GM12878 (cell line): ENCODE results near the gene DYSF. TPM values are rescaled to one million over a fixed set of nuclear protein-coding genes. Genes with fewer than 3 reads are reported as not detected.

Experiments
- ATAC-seq: fragments of 200-7000 bp; cut with Tn5 transposase; 3 replicates; pipeline ENCODE4 v1.9.1; 2020; ENCODE audit warnings: mild to moderate bottlenecking, moderate library complexity
- BruUV-seq: library from RNA; stranded (reverse); fragments of 400-500 nt; replicated peaks from 2 replicates; lab custom pipeline; 2021; lab: Mats Ljungman, UMichigan
- CTCF ChIA-PET: fragments of 300-600 bp; sonication (Branson Sonifier 250); formaldehyde crosslinking; extraction: SDS; loops from one replicate; lab custom pipeline; 2021; ENCODE audit warnings: inconsistent platforms; lab: Yijun Ruan, JAX
- POLR2A ChIA-PET: fragments of 350-600 bp; formaldehyde crosslinking; extraction: SDS; loops from one replicate; lab custom pipeline; 2021; ENCODE audit warnings: inconsistent platforms; lab: Charles Lee
- RAD21 ChIA-PET: fragments of 300-600 bp; sonication (Branson Sonifier 250); formaldehyde crosslinking; loops from one replicate; lab custom pipeline; 2023; ENCODE audit warnings: antibody characterized with exemption; ENCODE audit not compliant: unreplicated experiment; lab: Charles Lee
- SMC1A ChIA-PET: fragments of 300-600 bp; sonication (Branson Sonifier 250); formaldehyde crosslinking; loops from one replicate; lab custom pipeline; 2023; ENCODE audit not compliant: unreplicated experiment, uncharacterized antibody; lab: Charles Lee
- DNase-seq: peaks from one replicate; pipeline ENCODE4 v3.0.0-alpha.2; 2011; ENCODE audit warnings: low read depth, low spot score
- FAIRE-seq: peaks from 3 replicates; lab custom pipeline; 2011; peaks lifted over from hg19 to GRCh38; lab: Jason Lieb, UNC
- H2AFZ ChIP-seq: 2 replicates; pipeline ENCODE4 v1.6.0; 2011; ENCODE audit warnings: low read depth, low read length, control low read depth; ENCODE audit not compliant: control insufficient read depth
- H3K27ac ChIP-seq: 2 replicates; pipeline ENCODE4 v1.5.1; 2011; ENCODE audit warnings: control low read depth; ENCODE audit not compliant: control insufficient read depth, insufficient read depth
- H3K27me3 ChIP-seq, 2 experiments: replicated peaks in 1 of 2; 2 replicates each; pipeline versions ENCODE4 v1.6.0 to v1.6.1; 2011; ENCODE audit warnings: low read length in 1 of 2; ENCODE audit not compliant: control insufficient read depth in 2 of 2, insufficient read depth in 2 of 2
- H3K36me3 ChIP-seq, 2 experiments: 2 replicates each; pipeline ENCODE4 v1.5.1; 2011; ENCODE audit warnings: low read length in 1 of 2; ENCODE audit not compliant: control insufficient read depth in 2 of 2, insufficient read depth in 2 of 2
- H3K4me1 ChIP-seq: 2 replicates; pipeline ENCODE4 v1.6.1; 2011; ENCODE audit warnings: mild to moderate bottlenecking, low read length, moderate library complexity, mixed read lengths; ENCODE audit not compliant: control insufficient read depth, insufficient read depth
- H3K4me2 ChIP-seq: 2 replicates; pipeline ENCODE4 v1.6.0; 2011; ENCODE audit warnings: control low read depth; ENCODE audit not compliant: control insufficient read depth, insufficient read depth
- H3K4me3 ChIP-seq: fragments of 200-600 bp; sonication (generic); 2 replicates; pipeline ENCODE4 v1.5.1; 2016
- H3K79me2 ChIP-seq: 2 replicates; pipeline ENCODE4 v1.6.0; 2011; ENCODE audit warnings: low read length; ENCODE audit not compliant: control insufficient read depth, insufficient read depth
- H3K9ac ChIP-seq: 2 replicates; pipeline ENCODE4 v1.8.0; 2011; ENCODE audit warnings: low read length, control low read depth, mixed read lengths; ENCODE audit not compliant: control insufficient read depth, insufficient read depth
- H3K9me3 ChIP-seq: replicated peaks from 3 replicates; pipeline ENCODE4 v1.5.1; 2011; ENCODE audit warnings: mild to moderate bottlenecking, low read length; ENCODE audit not compliant: control insufficient read depth, insufficient read depth
- H4K20me1 ChIP-seq: 2 replicates; pipeline ENCODE4 v1.6.0; 2011; ENCODE audit not compliant: control insufficient read depth, insufficient read depth
- ATF7 ChIP-seq: fragments of 450-650 bp; IDR thresholded peaks from 2 replicates; pipeline ENCODE4 v1.6.1; 2016; ENCODE audit warnings: low read depth, mild to moderate bottlenecking
- CREB1 ChIP-seq: IDR thresholded peaks from 2 replicates; pipeline ENCODE4 v1.6.1; 2012; ENCODE audit warnings: low read depth, mild to moderate bottlenecking, inconsistent platforms
- EGR1 ChIP-seq, 2 experiments: IDR thresholded peaks; 1 replicate in 1 of 2; 2 replicates in 1 of 2; pipeline ENCODE4 v1.6.1; 2011 to 2012; ENCODE audit warnings: low read depth in 2 of 2, low read length in 2 of 2, borderline replicate concordance in 1 of 2, mild to moderate bottlenecking in 1 of 2, moderate library complexity in 1 of 2
- NFIC ChIP-seq: IDR thresholded peaks from 2 replicates; pipeline ENCODE4 v1.6.1; 2012; ENCODE audit warnings: low read depth, mild to moderate bottlenecking, inconsistent platforms, low read length, moderate library complexity
- PAX5 ChIP-seq: IDR thresholded peaks from 2 replicates; pipeline ENCODE4 v1.6.1; 2011; ENCODE audit warnings: low read depth, low read length, borderline replicate concordance
- POLR2A ChIP-seq: IDR thresholded peaks from 2 replicates; pipeline ENCODE4 v1.6.1; 2011; ENCODE audit warnings: low read depth, mild to moderate bottlenecking, low read length
- RELA ChIP-seq: fragments of 450-650 bp; IDR thresholded peaks from 2 replicates; pipeline ENCODE4 v1.8.0; 2014; ENCODE audit warnings: borderline replicate concordance; ENCODE audit not compliant: partially characterized antibody
- SIN3A ChIP-seq: IDR thresholded peaks from 2 replicates; pipeline ENCODE4 v1.6.1; 2012; ENCODE audit warnings: low read depth, low read length, improper control_type of control experiment
- SIX5 ChIP-seq: IDR thresholded peaks from 2 replicates; pipeline ENCODE4 v1.6.1; 2011; ENCODE audit warnings: mild to moderate bottlenecking, low read depth, low read length, moderate library complexity; ENCODE audit not compliant: severe bottlenecking
- SMC3 ChIP-seq: IDR thresholded peaks from 2 replicates; pipeline ENCODE4 v1.6.1; 2011; ENCODE audit warnings: low read length, improper control_type of control experiment, borderline replicate concordance
- ZBTB33 ChIP-seq: fragments of 450-650 bp; IDR thresholded peaks from 2 replicates; pipeline ENCODE4 v1.6.1; 2017; ENCODE audit warnings: mild to moderate bottlenecking
- ZBTB40 ChIP-seq: fragments of 450-650 bp; IDR thresholded peaks from 2 replicates; pipeline ENCODE4 v1.6.1; 2016; ENCODE audit warnings: mild to moderate bottlenecking, moderate library complexity, borderline replicate concordance
- ZNF207 ChIP-seq: fragments of 450-650 bp; IDR thresholded peaks from 2 replicates; pipeline ENCODE4 v1.6.1; 2014; ENCODE audit warnings: antibody characterized with exemption, mild to moderate bottlenecking, borderline replicate concordance
- WGBS: methylation state at CpG from one replicate; pipeline ENCODE4 v1.1.6; 2016; ENCODE audit warnings: low lambda C conversion rate; ENCODE audit not compliant: insufficient replicate concordance, insufficient coverage; ENCODE audit errors: missing lambda C conversion rate; 5-methylcytosine and 5-hydroxymethylcytosine counted together
- in situ Hi-C: fragments of 300-500 bp; cut with MboI; formaldehyde crosslinking; loops from 9 replicates; pipeline ENCODE4 v1.14.3; 2018; ENCODE audit warnings: mixed read lengths
- intact Hi-C: fragments of 100-400 bp; cut with micrococcal nuclease; formaldehyde crosslinking; loops from one replicate; pipeline ENCODE4 v1.14.2; 2022; ENCODE audit not compliant: unreplicated experiment
- polyA plus RNA-seq, 11 experiments: library from polyadenylated mRNA; depleted of rRNA in 4 of 11; unstranded in 6 of 11; stranded (reverse) in 5 of 11; fragments of >200 nt; fragmentation: Nextera tagmentation in 4 of 11; fragmentation: Illumina TruSeq in 1 of 11; extraction: Ambion mirVana in 4 of 11; extraction: Trizol in 1 of 11; gene quantifications; 1 replicate in 1 of 11; 2 replicates in 10 of 11; pipeline versions ENCODE4 v1.2.1 to v1.2.3, GENCODE V29; 2011 to 2016; ENCODE audit warnings: inconsistent platforms in 2 of 11, missing spikeins in 2 of 11, low read depth in 1 of 11
- total RNA-seq, 4 experiments: library from RNA; depleted of rRNA in 3 of 4; stranded (reverse); fragments of >200 nt in 3 of 4; fragmentation: Illumina TruSeq in 1 of 4; extraction: Trizol in 1 of 4; gene quantifications; 2 replicates each; pipeline versions ENCODE4 v1.2.1 to v1.2.3, GENCODE V29; 2013 to 2021

Gene DYSF
- total and polyA plus RNA-seq, 10 of the 15 experiments (the other 5 are each of a cell fraction or from before 2014, with no cell fraction given), result under 0.01 to 0.15 (median 0.03) TPM; not detected in 7

GRCh38 chr2:71469403-71470398 is 16.3 kb downstream of the DYSF start:
- intact Hi-C loops, result no loop called here
- Histone ChIP-seq H4K20me1 (no peaks in the 10 kb centered on the region; the same call in 1 of the 2 replicates), H3K27me3 (peaks cover 10 to 22% of the 10 kb centered on the region in 2 experiments), H3K79me2 (no peaks in the 10 kb centered on the region), H3K4me3 (no peak overlapping the region), H3K4me1 (no peaks in the 10 kb centered on the region), H3K9me3 (no peaks in the 10 kb centered on the region), H3K9ac (no peak overlapping the region), H3K36me3 (no peaks in the 10 kb centered on the region), H2AFZ (no peak overlapping the region), H3K27ac (no peak overlapping the region), H3K4me2 (no peak overlapping the region)
- ChIA-PET CTCF (interaction anchor here (0.6 kb wide), 1 partner anchor 343 kb away, joined by 3 read pairs; no protein-coding TSS in a partner anchor), SMC1A (interaction anchor here (0.6 kb wide), 2 partner anchors 198 to 871 kb away, joined by 3 read pairs; no protein-coding TSS in a partner anchor), POLR2A (no interaction called here), RAD21 (no interaction called here)
- ATAC-seq (no peak), DNase-seq (no peak), FAIRE-seq (no peak)
- in situ Hi-C loops, result no loop called here
- no TSS peak for BruUV-seq
- 27% methylated on average over 8 of the region's 8 CpGs for WGBS
- TF ChIP-seq SMC3 (no peak), ZBTB33 (no peak), PAX5 (no peak), ZBTB40 (no peak), ATF7 (no peak), SIX5 (no peak), RELA (no peak), EGR1 (IDR thresholded peaks at IDR 0.05; ENCODE audit: borderline replicate concordance in 1 of 2, low read depth in 2 of 2, low read length in 2 of 2) (no peak), SIN3A (no peak), NFIC (no peak), POLR2A (no peak), CREB1 (no peak), ZNF207 (no peak)
